IPS-20b (cell line): ENCODE results near the gene SLC2A14.
"Not testable (repeated sequence)": the region's sequence is repeated elsewhere in the genome, so short reads cannot be mapped to it uniquely, and the experiment has no call there.

Experiments used
- H3K27ac ChIP-seq: one replicate; pipeline ENCODE4 v1.5.1; 2013; ENCODE audit warnings: low read length
- H3K27me3 ChIP-seq: 2 replicates; pipeline ENCODE4 v1.6.1; 2013; ENCODE audit warnings: mild to moderate bottlenecking, low read length, inconsistent platforms; ENCODE audit not compliant: insufficient read depth
- H3K36me3 ChIP-seq: 2 replicates; pipeline ENCODE4 v1.6.1; 2013; ENCODE audit warnings: low read depth, mild to moderate bottlenecking, inconsistent platforms, low read length, moderate library complexity; ENCODE audit not compliant: insufficient read depth
- H3K4me1 ChIP-seq: 2 replicates; pipeline ENCODE4 v1.6.1; 2013; ENCODE audit warnings: mild to moderate bottlenecking, control low read depth, inconsistent platforms, low read length, moderate library complexity; ENCODE audit not compliant: insufficient read depth
- H3K4me3 ChIP-seq: 2 replicates; pipeline ENCODE4 v1.5.1; 2013; ENCODE audit warnings: mild to moderate bottlenecking, low read length, inconsistent platforms
- H3K9ac ChIP-seq: 2 replicates; pipeline ENCODE4 v1.6.1; 2013; ENCODE audit warnings: low read depth, mild to moderate bottlenecking, inconsistent platforms, low read length, moderate library complexity
- H3K9me3 ChIP-seq: 2 replicates; pipeline ENCODE4 v1.6.1; 2013; ENCODE audit warnings: mild to moderate bottlenecking, low read depth, low read length, inconsistent platforms; ENCODE audit not compliant: insufficient read depth

Gene SLC2A14

DNA sequence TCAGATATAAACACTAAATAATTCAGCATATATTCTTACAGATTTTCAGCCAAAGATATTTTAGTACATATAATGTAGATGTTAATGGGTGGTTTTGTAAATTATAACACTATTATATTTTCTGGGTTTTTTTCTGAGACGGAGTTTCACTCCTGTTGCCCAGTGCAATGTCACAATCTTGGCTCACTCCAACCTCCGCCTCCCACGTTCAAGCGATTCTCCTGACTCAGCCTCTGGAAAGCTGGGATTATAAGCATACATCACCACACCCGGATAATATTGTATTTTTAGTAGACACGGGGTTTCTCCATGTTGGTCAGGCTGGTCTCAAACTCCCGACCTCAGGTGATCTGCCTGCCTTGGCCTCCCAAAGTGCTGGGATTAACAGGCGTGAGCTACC, 29.7 kb upstream of the SLC2A14 start:
- not testable (repeated sequence) for H3K9ac ChIP-seq, H3K4me3 ChIP-seq, H3K36me3 ChIP-seq, H3K27ac ChIP-seq, H3K27me3 ChIP-seq, H3K9me3 ChIP-seq
- H3K4me1 ChIP-seq = peaks cover 19% of the 10 kb centered on the region; the same call in 1 of the 2 replicates

DNA sequence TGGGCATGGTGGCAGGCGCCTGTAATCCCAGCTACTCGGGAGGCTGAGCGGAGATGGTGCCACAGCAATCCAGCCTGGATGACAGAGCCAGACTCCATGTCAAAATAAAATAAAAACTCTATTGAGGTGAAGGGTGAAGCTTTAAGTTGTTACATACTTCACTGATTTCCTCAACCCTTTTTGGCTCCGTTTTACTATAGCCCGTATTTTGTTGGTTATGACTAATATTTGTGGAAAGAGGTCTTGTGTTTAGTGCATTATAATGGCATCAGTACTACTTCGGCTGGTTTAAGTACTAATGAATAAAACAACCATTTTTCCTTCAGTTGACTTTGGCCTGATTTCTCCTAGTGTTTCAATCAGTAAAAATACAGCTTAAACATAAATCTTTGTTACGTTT, 27.0 kb upstream of the SLC2A14 start:
- H3K9me3 ChIP-seq = no peaks in the 10 kb centered on the region
- no peak overlapping the region for H3K4me3 ChIP-seq
- H3K9ac ChIP-seq = no peak overlapping the region
- no peaks in the 10 kb centered on the region; the same call in 1 of the 2 replicates for H3K4me1 ChIP-seq
- H3K27me3 ChIP-seq = no peaks in the 10 kb centered on the region
- no peaks in the 10 kb centered on the region for H3K36me3 ChIP-seq
- H3K27ac ChIP-seq = no peak overlapping the region

DNA sequence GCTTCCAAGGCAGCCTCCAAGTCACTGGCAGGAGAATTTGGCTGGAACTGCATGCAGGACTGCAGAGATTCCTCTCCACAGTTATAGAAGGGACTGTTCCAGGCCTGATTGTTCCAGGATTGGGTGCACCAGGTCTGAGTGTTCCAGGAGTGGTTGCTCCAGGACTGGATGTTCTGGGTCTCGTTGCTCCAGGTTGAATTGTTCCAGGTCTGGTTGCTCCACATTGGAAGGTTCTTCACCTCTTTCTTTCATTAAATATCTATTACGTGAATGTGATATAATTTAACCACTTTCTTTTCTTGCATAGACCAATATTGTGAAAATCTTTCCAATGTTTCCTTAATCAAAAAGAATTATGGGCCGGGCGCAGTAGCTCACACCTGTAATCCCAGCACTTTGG, 24.0 kb upstream of the SLC2A14 start:
- not testable (repeated sequence) for H3K36me3 ChIP-seq, H3K27ac ChIP-seq, H3K9me3 ChIP-seq, H3K9ac ChIP-seq, H3K27me3 ChIP-seq, H3K4me3 ChIP-seq, H3K4me1 ChIP-seq

DNA sequence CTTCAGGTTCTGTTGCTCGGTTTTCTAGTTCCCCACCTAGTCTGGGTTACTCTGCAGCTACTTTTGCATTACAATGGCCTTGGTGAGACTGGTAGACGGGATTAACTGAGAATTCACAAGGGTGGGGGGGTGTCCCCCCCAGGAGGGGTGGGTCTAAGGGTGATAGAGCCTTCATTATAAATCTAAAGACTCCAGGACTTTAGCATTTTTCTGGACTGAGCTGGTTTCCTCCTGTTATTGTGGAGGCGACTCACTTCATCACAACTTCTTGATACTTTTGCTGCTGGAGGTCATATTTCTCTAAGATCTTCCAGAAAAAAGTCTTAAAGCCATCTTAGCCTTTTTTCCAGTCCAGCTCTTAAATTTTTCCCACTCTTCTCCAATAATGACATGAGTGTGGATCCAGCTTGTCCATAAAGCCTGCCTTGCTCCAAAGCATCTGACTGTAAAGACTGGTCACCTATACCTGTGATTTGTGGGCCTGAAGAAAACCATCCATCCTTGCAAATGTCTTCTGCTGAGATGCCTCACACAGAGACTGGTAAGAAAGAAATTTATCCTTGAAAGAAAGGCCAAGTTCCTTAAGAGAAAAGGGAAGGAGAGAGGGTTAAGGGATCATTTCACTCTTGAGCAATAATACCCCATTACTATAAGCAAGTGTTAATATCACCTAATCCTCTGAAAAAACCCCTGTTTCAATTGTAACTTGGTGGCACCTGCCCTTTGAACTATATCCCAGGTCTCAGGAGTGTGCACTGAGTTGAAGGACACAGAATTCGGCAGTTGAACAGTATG, 19.7 kb upstream of the SLC2A14 start:
- H3K36me3 ChIP-seq = no peaks in the 10 kb centered on the region
- H3K9ac ChIP-seq = peak overlapping the region; percentile 20; the same call in 1 of the 2 replicates
- peak overlapping the region; percentile 63 for H3K27ac ChIP-seq
- H3K9me3 ChIP-seq = no peaks in the 10 kb centered on the region
- H3K27me3 ChIP-seq = no peaks in the 10 kb centered on the region
- H3K4me3 ChIP-seq = no peak overlapping the region
- H3K4me1 ChIP-seq = peaks cover 16% of the 10 kb centered on the region; the same call in 1 of the 2 replicates

DNA sequence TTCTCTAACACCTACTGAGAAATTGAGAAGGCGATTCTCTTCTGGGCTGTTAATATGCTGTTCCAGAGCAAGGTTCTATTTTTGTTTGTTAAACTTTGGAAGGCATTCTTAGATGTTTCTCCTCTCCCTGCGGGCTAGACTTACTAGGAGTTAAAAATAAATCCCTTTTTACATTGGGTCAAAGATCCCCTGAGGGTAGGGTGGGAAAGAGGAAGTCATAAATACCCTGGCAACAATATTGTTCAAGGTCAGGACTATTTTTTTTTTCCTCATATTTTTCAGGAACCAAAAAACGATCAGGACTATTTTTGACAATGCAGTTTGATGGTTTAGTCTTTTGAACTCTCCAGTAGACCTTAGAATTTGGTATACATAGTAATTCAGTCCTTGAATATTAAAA, 12.0 kb upstream of the SLC2A14 start:
- no peaks in the 10 kb centered on the region for H3K9me3 ChIP-seq
- H3K4me1 ChIP-seq = peaks cover 4% of the 10 kb centered on the region; the same call in 1 of the 2 replicates
- H3K27ac ChIP-seq = no peak overlapping the region
- H3K36me3 ChIP-seq = no peaks in the 10 kb centered on the region
- no peaks in the 10 kb centered on the region for H3K27me3 ChIP-seq
- H3K4me3 ChIP-seq = no peak overlapping the region
- no peak overlapping the region for H3K9ac ChIP-seq

DNA sequence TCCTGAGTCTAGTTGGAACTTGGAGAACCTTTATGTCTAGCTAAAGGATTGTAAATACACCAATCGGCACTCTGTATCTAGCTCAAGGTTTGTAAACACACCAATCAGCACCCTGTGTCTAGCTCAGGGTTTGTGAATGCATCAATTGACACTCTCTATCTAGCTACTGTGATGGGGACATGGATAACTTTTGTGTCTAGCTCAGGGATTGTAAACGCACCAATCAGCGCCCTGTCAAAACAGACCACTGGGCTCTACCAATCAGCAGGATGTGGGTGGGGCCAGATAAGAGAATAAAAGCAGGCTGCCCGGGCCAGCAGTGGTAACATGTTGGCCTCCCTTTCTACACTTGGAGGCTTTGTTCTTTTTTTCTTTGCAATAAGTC, 9.0 kb upstream of the SLC2A14 start:
- not testable (repeated sequence) for H3K36me3 ChIP-seq, H3K4me3 ChIP-seq, H3K27me3 ChIP-seq, H3K9ac ChIP-seq, H3K4me1 ChIP-seq, H3K9me3 ChIP-seq, H3K27ac ChIP-seq

DNA sequence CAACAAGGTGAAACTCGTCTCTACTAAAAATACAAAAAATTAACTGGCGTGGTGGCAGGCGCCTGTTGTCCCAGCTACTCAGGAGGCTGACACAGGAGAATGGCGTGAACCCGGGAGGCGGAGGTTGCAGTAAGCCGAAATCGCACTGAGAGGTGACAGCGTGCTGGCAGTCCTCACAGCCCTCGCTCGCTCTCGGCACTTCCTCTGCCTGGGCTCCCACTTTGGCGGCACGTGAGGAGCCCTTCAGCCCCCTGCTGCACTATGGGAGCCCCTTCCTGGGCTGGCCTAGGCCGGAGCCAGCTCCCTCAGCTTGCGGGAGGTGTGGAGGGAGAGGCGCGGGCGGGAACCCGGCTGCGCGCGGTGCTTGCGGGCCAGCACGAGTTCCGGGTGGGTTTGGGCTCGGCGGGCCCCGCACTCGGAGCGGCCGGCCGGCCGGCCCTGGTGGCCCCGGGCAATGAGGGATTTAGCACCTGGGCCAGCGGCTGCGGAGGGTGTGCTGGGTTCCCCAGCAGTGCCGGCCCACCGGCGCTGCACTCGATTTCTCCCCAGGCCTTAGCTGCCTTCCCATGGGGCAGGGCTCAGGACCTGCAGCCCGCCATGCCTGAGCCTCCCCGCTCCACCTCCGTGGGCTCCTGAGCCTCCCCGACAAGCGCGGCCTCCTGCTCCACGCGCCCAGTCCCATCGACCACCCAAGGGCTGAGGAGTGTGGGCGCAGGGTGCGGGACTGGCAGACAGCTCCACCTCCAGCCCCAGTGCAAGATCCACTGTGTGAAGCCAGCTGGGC, 8.4 kb upstream of the SLC2A14 start:
- not testable (repeated sequence) for H3K9me3 ChIP-seq, H3K4me1 ChIP-seq

DNA sequence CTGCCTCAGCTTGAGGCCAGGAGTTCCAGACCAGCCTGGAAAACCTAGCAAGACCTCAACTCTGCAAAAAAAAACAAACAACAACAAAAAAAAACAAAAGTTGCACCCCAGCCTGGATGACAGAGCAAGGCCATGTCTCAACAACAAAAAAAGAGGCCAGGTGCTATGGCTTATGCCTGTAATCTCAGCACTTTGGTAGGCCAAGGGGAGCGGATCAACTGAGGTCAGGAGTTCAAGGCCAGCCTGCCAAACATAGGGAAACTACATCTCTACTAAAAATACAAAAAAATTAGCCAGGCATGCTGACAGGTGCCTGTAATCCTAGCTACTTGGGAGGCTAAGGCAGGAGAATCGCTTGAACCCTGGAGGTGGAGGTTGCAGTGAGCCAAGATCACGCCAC, 6.5 kb upstream of the SLC2A14 start:
- Histone ChIP-seq H3K27ac (no peak overlapping the region), H3K9ac (no peak overlapping the region), H3K9me3 (no peaks in the 10 kb centered on the region), H3K36me3 (no peaks in the 10 kb centered on the region), H3K4me1 (no peaks in the 10 kb centered on the region), H3K27me3 (no peaks in the 10 kb centered on the region), H3K4me3 (no peak overlapping the region)

More for the DNA sequence above, 8.4 kb upstream of the SLC2A14 start:
- H3K9ac ChIP-seq, H3K4me3 ChIP-seq, H3K27ac ChIP-seq, H3K27me3 ChIP-seq, H3K36me3 ChIP-seq: not testable (repeated sequence)

DNA sequence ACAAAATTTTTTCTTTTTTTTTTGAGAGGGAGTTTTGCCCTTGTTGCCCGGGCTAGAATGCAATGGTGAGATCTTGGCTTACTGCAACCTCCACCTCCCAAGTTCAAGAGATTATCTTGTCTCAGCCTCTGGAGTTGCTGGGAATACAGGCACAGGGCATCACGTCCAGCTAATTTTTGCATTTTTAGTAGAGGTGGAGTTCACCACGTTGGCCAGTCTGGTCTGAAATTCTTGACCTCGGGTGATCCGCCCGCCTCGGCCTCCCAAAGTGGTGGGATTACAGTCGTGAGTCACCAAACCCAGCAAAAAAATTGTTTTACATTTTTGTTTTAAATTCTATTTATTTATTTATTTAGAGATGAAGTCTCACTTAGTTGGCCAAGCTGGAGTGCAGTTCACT, 4.7 kb upstream of the SLC2A14 start:
- Histone ChIP-seq H3K4me3 (no peak overlapping the region), H3K4me1 (no peaks in the 10 kb centered on the region)

DNA sequence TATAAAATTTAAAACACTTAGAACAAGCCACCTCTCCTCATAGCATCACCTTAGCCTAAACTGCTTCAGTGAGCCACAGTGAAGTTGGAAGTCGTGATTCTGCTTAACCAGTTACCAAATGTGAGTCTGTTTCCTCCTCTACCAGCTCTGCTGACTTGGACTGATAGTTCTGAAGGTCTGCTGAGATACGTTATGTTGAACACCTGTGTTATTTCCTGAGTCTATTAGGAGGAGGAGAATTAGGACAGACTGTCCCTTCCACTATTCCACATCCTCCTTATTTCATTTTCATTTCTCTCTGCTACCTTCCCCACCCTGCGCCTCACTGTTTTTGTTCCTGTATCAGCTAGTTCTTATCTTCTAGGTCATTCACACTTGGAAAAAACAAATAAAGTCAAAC, 2.4 kb downstream of the SLC2A14 start:
- H3K4me3 ChIP-seq = no peak overlapping the region
- no peak overlapping the region for H3K9ac ChIP-seq
- H3K4me1 ChIP-seq = no peaks in the 10 kb centered on the region
- no peaks in the 10 kb centered on the region for H3K27me3 ChIP-seq
- H3K36me3 ChIP-seq = no peaks in the 10 kb centered on the region
- no peak overlapping the region for H3K27ac ChIP-seq
- no peaks in the 10 kb centered on the region for H3K9me3 ChIP-seq

More for the DNA sequence above, 4.7 kb upstream of the SLC2A14 start:
- Histone ChIP-seq H3K9me3 (no peaks in the 10 kb centered on the region), H3K27me3 (no peaks in the 10 kb centered on the region), H3K36me3 (no peaks in the 10 kb centered on the region), H3K27ac (no peak overlapping the region), H3K9ac (no peak overlapping the region)

DNA sequence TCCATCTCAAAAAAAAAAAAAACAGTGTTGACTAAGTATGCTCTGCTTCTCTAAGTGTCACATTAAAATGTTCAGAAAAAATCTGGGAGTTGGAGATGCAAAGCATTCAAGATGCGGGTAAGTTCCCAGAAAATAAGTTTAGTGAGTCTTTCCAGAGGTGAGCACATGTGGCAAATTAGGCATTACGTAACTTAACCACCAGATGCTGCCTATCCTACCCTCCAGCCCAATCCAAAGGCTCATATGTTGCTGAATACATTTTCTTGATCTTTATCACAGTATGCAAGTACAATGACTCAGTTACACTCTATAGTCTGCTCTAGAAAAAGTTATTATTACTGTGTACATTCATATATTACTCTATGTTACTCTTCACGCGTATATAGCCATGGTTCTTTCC, 3.6 kb downstream of the SLC2A14 start:
- Histone ChIP-seq H3K27me3 (no peaks in the 10 kb centered on the region), H3K9ac (no peak overlapping the region), H3K27ac (no peak overlapping the region), H3K9me3 (no peaks in the 10 kb centered on the region), H3K4me3 (no peak overlapping the region), H3K4me1 (no peaks in the 10 kb centered on the region), H3K36me3 (no peaks in the 10 kb centered on the region)

DNA sequence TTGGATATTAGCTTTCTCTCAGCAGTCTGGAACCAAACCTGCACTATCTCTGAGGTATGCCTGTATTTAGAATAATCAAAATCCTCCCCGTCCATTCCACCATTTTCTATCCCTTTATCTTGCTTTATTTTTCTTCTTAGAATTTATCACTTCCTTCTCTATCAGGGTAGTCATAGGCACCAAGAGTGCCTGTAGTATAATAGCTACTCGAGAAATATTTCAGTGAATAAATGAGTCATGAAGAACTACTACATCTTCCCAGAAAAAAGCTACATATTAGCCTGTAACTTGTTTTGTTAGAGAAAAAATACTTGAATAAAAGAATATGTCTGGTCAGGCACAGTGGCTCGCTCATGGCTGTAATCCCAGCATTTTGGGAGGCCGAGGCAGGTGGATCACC, 4.3 kb downstream of the SLC2A14 start:
- Histone ChIP-seq H3K4me3 (no peak overlapping the region), H3K9me3 (no peaks in the 10 kb centered on the region), H3K27me3 (no peaks in the 10 kb centered on the region), H3K9ac (no peak overlapping the region), H3K4me1 (no peaks in the 10 kb centered on the region), H3K27ac (no peak overlapping the region), H3K36me3 (no peaks in the 10 kb centered on the region)
